ENCODE measurements around the gene PRDM16.

DNA sequence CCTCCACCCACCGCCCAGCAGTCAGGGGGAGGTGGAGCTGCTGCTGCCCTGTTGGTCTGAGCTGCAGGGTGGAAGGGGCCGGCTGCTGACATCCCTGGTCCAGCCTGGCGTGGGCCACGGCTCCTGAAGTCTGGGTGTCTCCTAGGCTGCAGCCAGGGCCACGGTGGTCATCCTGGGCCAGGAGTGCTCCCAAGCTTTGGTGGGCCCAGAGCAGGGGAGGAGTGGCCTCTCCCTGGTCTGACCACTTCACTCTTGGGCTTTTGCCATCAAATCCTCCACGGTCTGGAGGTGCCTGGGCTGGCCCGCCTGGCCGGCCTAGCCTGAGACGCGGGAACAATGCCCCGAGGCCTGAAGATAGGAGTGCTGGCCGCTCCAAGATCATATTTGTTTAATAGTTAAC lies 5.8 kb downstream of the PRDM16 start:
- TF ChIP-seq, protein P1, sequence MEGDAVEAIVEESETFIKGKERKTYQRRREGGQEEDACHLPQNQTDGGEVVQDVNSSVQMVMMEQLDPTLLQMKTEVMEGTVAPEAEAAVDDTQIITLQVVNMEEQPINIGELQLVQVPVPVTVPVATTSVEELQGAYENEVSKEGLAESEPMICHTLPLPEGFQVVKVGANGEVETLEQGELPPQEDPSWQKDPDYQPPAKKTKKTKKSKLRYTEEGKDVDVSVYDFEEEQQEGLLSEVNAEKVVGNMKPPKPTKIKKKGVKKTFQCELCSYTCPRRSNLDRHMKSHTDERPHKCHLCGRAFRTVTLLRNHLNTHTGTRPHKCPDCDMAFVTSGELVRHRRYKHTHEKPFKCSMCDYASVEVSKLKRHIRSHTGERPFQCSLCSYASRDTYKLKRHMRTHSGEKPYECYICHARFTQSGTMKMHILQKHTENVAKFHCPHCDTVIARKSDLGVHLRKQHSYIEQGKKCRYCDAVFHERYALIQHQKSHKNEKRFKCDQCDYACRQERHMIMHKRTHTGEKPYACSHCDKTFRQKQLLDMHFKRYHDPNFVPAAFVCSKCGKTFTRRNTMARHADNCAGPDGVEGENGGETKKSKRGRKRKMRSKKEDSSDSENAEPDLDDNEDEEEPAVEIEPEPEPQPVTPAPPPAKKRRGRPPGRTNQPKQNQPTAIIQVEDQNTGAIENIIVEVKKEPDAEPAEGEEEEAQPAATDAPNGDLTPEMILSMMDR (IDR thresholded peaks at IDR 0.05): no peak
- TF ChIP-seq POLR2AphosphoS5 (IDR thresholded peaks at IDR 0.05; ENCODE audit: low read depth, low read length): no peak
